ENCODE results near the gene TEAD1. TPM values are rescaled to one million over a fixed set of nuclear protein-coding genes. Genes with fewer than 3 reads are reported as not detected.
"Not testable (repeated sequence)": the region's sequence is repeated elsewhere in the genome, so short reads cannot be mapped to it uniquely, and the experiment has no call there.

The TEAD1 gene
- total RNA-seq, 2 experiments from 2014 or later, result 0.25 to 0.83 TPM

GRCh38 chr11:12754582-12755234 is 80.5 kb downstream of the TEAD1 start:
- Mint-ChIP-seq H3K36me3 (ENCODE audit: low read depth) (no peaks in the 10 kb centered on the region), H3K27me3 (peaks cover 9% of the 10 kb centered on the region), H3K27ac (no peak overlapping the region), H3K4me3 (no peak overlapping the region), H3K4me1 (ENCODE audit: low read depth) (no peaks in the 10 kb centered on the region), H3K9me3 (no peaks in the 10 kb centered on the region)
- DNase-seq, result no peak
- no peak for TF ChIP-seq CTCF (IDR thresholded peaks at IDR 0.05)
- POLR2A ChIA-PET, result no interaction called here
- intact Hi-C loops (cut with micrococcal nuclease), result no loop called here
- CTCF ChIA-PET, result no interaction called here
- no peak for ATAC-seq

GRCh38 chr11:12755510-12756453 is 81.6 kb downstream of the TEAD1 start:
- H3K27me3 Mint-ChIP-seq, result peaks cover 10% of the 10 kb centered on the region
- CTCF ChIA-PET, result no interaction called here

GRCh38 chr11:12756454-12756806 is 82.2 kb downstream of the TEAD1 start:
- POLR2A ChIA-PET, result no interaction called here
- CTCF ChIA-PET, result no interaction called here
- TF ChIP-seq CTCF (IDR thresholded peaks at IDR 0.05), result no peak
- intact Hi-C loops (cut with micrococcal nuclease), result no loop called here
- no peaks in the 10 kb centered on the region for H3K4me1 Mint-ChIP-seq (ENCODE audit: low read depth)
- peaks cover 10% of the 10 kb centered on the region for H3K27me3 Mint-ChIP-seq
- DNase-seq (no peak), ATAC-seq (no peak)
- no peak overlapping the region for H3K4me3 Mint-ChIP-seq
- no peaks in the 10 kb centered on the region for H3K9me3 Mint-ChIP-seq
- H3K36me3 Mint-ChIP-seq (ENCODE audit: low read depth), result no peaks in the 10 kb centered on the region
- H3K27ac Mint-ChIP-seq, result no peak overlapping the region

More at GRCh38 chr11:12755510-12756453, 81.6 kb downstream of the TEAD1 start:
- POLR2A ChIA-PET, result no interaction called here
- intact Hi-C loops (cut with micrococcal nuclease), result no loop called here
- Mint-ChIP-seq H3K9me3 (no peaks in the 10 kb centered on the region), H3K4me1 (ENCODE audit: low read depth) (no peaks in the 10 kb centered on the region), H3K4me3 (no peak overlapping the region), H3K36me3 (ENCODE audit: low read depth) (no peaks in the 10 kb centered on the region), H3K27ac (no peak overlapping the region)
- TF ChIP-seq CTCF (IDR thresholded peaks at IDR 0.05), result no peak
- DNase-seq, result no peak
- ATAC-seq, result no peak

- Mint-ChIP-seq H3K4me3 (no peak overlapping the region), H3K9me3 (no peaks in the 10 kb centered on the region), H3K27me3 (peaks cover 10% of the 10 kb centered on the region), H3K4me1 (ENCODE audit: low read depth) (no peaks in the 10 kb centered on the region), H3K36me3 (ENCODE audit: low read depth) (no peaks in the 10 kb centered on the region), H3K27ac (no peak overlapping the region)
- ChIA-PET CTCF (no interaction called here), POLR2A (no interaction called here)
- no peak for ATAC-seq
- no peak for TF ChIP-seq CTCF (IDR thresholded peaks at IDR 0.05)
- DNase-seq, result no peak
- intact Hi-C loops (cut with micrococcal nuclease), result no loop called here
Observed at GRCh38 chr11:12756867-12757266, 82.6 kb downstream of the TEAD1 start.

- ATAC-seq, result no peak
- Mint-ChIP-seq H3K4me3 (no peak overlapping the region), H3K27ac (no peak overlapping the region), H3K9me3 (no peaks in the 10 kb centered on the region), H3K36me3 (ENCODE audit: low read depth) (no peaks in the 10 kb centered on the region), H3K27me3 (peaks cover 12% of the 10 kb centered on the region), H3K4me1 (ENCODE audit: low read depth) (no peaks in the 10 kb centered on the region)
- no peak for DNase-seq
- no peak for TF ChIP-seq CTCF (IDR thresholded peaks at IDR 0.05)
- intact Hi-C loops (cut with micrococcal nuclease), result no loop called here
- ChIA-PET CTCF (no interaction called here), POLR2A (no interaction called here)
Observed at GRCh38 chr11:12757416-12757815, 83.2 kb downstream of the TEAD1 start.

- H3K4me3 Mint-ChIP-seq; H3K36me3 Mint-ChIP-seq (ENCODE audit: low read depth); H3K27ac Mint-ChIP-seq; ATAC-seq; intact Hi-C loops (cut with micrococcal nuclease); H3K4me1 Mint-ChIP-seq (ENCODE audit: low read depth); POLR2A ChIA-PET; CTCF ChIA-PET; DNase-seq; H3K9me3 Mint-ChIP-seq: not testable (repeated sequence)
- peaks cover 14% of the 10 kb centered on the region for H3K27me3 Mint-ChIP-seq
Observed at GRCh38 chr11:12758117-12758516, 83.9 kb downstream of the TEAD1 start.
